Inflammatory macrophage (primary cell): ENCODE data around the gene MLLT10.

Experiments used
- DNase-seq, 2 donors: peaks; one replicate each; pipeline ENCODE4 v3.0.0-alpha.2; 2020 to 2022

MLLT10 gene

GRCh38 chr10:21501731-21502347 is 32.2 kb upstream of the MLLT10 start:
- no peak for DNase-seq

GRCh38 chr10:21502348-21502740 is 31.7 kb upstream of the MLLT10 start:
- no peak for DNase-seq

GRCh38 chr10:21503542-21503941 is 30.5 kb upstream of the MLLT10 start:
- no peak for DNase-seq

GRCh38 chr10:21505711-21506278 is 28.2 kb upstream of the MLLT10 start:
- no peak for DNase-seq

GRCh38 chr10:21506351-21506750 is 27.7 kb upstream of the MLLT10 start:
- no peak for DNase-seq

GRCh38 chr10:21507150-21507549 is 26.9 kb upstream of the MLLT10 start:
- no peak for DNase-seq

GRCh38 chr10:21508706-21509331 is 25.2 kb upstream of the MLLT10 start:
- no peak for DNase-seq

- DNase-seq = no peak
Observed at GRCh38 chr10:21509341-21510240, 24.4 kb upstream of the MLLT10 start.

GRCh38 chr10:21510241-21511094 is 23.6 kb upstream of the MLLT10 start:
- no peak for DNase-seq

GRCh38 chr10:21511095-21511570 is 22.9 kb upstream of the MLLT10 start:
- no peak for DNase-seq

- no peak for DNase-seq
Observed at GRCh38 chr10:21511946-21512572, 22.0 kb upstream of the MLLT10 start.

- DNase-seq = no peak
Observed at GRCh38 chr10:21512573-21513404, 21.2 kb upstream of the MLLT10 start.

GRCh38 chr10:21513405-21513788 is 20.6 kb upstream of the MLLT10 start:
- DNase-seq = no peak

- no peak for DNase-seq
Observed at GRCh38 chr10:21514129-21514817, 19.8 kb upstream of the MLLT10 start.

- no peak for DNase-seq
Observed at GRCh38 chr10:21514818-21515351, 19.1 kb upstream of the MLLT10 start.

GRCh38 chr10:21515361-21516241 is 18.4 kb upstream of the MLLT10 start:
- no peak for DNase-seq

- DNase-seq = peak in 1 of 2 donors; percentile 50
Observed at GRCh38 chr10:21516242-21517131, 17.5 kb upstream of the MLLT10 start.
